HAP-1 (cell line): ENCODE measurements around the gene GNAT1.
"Not testable (repeated sequence)": the region's sequence is repeated elsewhere in the genome, so short reads cannot be mapped to it uniquely, and the experiment has no call there.

ENCODE experiments used
- DNase-seq, 2 experiments: peaks; one replicate each; pipeline ENCODE4 v3.0.0-alpha.2; 2016 to 2020; ENCODE audit warnings: low spot score in 2 of 2
- H3K27me3 ChIP-seq: fragments of 250-450 bp; sonication (Bioruptor Pico); 2 replicates; pipeline ENCODE4 v1.5.1; 2020; ENCODE audit warnings: low read depth, mild to moderate bottlenecking, moderate library complexity
- H3K36me3 ChIP-seq: fragments of 250-450 bp; sonication (Bioruptor Pico); replicated peaks from 2 replicates; pipeline ENCODE4 v1.5.1; 2020; ENCODE audit warnings: mild to moderate bottlenecking
- H3K4me1 ChIP-seq: fragments of 250-450 bp; sonication (Bioruptor Pico); 2 replicates; pipeline ENCODE4 v1.5.1; 2020; ENCODE audit warnings: mild to moderate bottlenecking
- H3K4me3 ChIP-seq: fragments of 250-450 bp; sonication (Bioruptor Pico); 2 replicates; pipeline ENCODE4 v1.5.1; 2020; ENCODE audit warnings: mild to moderate bottlenecking, moderate library complexity
- H3K9me3 ChIP-seq: fragments of 250-450 bp; sonication (Bioruptor Pico); 2 replicates; pipeline ENCODE4 v1.5.1; 2020; ENCODE audit warnings: mild to moderate bottlenecking, moderate library complexity
- in situ Hi-C: fragments of 300-500 bp; cut with MboI; formaldehyde crosslinking; loops from 3 replicates; pipeline ENCODE4 v1.14.3; 2020; ENCODE audit warnings: low sequenced_read_pairs, inconsistent platforms, mixed read lengths

Gene GNAT1

GRCh38 chr3:50218448-50218847, 27.0 kb downstream of the GNAT1 start:
- no peaks in the 10 kb centered on the region for H3K36me3 ChIP-seq
- in situ Hi-C loops: no loop called here
- no peak overlapping the region for H3K4me3 ChIP-seq
- DNase-seq: no peak
- no peaks in the 10 kb centered on the region for H3K4me1 ChIP-seq
- H3K27me3 ChIP-seq: no peaks in the 10 kb centered on the region
- H3K9me3 ChIP-seq: no peaks in the 10 kb centered on the region

- DNase-seq: no peak
- H3K36me3 ChIP-seq: no peaks in the 10 kb centered on the region
- H3K27me3 ChIP-seq: no peaks in the 10 kb centered on the region
- in situ Hi-C loops: no loop called here
- H3K9me3 ChIP-seq: no peaks in the 10 kb centered on the region
- H3K4me1 ChIP-seq: no peaks in the 10 kb centered on the region
- no peak overlapping the region for H3K4me3 ChIP-seq
Observed at GRCh38 chr3:50219285-50219684, 27.9 kb downstream of the GNAT1 start.

GRCh38 chr3:50220109-50220508, 28.7 kb downstream of the GNAT1 start:
- Histone ChIP-seq H3K36me3 (no peaks in the 10 kb centered on the region), H3K4me3 (no peak overlapping the region), H3K9me3 (no peaks in the 10 kb centered on the region), H3K4me1 (no peaks in the 10 kb centered on the region), H3K27me3 (no peaks in the 10 kb centered on the region)
- no peak for DNase-seq
- in situ Hi-C loops: no loop called here

- H3K4me1 ChIP-seq: no peaks in the 10 kb centered on the region; the same call in 1 of the 2 replicates
- in situ Hi-C loops: no loop called here
Observed at GRCh38 chr3:50221051-50221410, 29.6 kb downstream of the GNAT1 start.

GRCh38 chr3:50221411-50222168, 30.2 kb downstream of the GNAT1 start:
- H3K9me3 ChIP-seq: no peaks in the 10 kb centered on the region
- H3K27me3 ChIP-seq: no peaks in the 10 kb centered on the region
- no peak for DNase-seq
- peaks cover 3% of the 10 kb centered on the region for H3K4me1 ChIP-seq
- no peaks in the 10 kb centered on the region for H3K36me3 ChIP-seq
- no peak overlapping the region for H3K4me3 ChIP-seq
- in situ Hi-C loops: no loop called here

More at GRCh38 chr3:50221051-50221410, 29.6 kb downstream of the GNAT1 start:
- Histone ChIP-seq H3K4me3 (no peak overlapping the region), H3K27me3 (no peaks in the 10 kb centered on the region), H3K9me3 (no peaks in the 10 kb centered on the region), H3K36me3 (no peaks in the 10 kb centered on the region)
- no peak for DNase-seq

- Histone ChIP-seq H3K4me1 (peaks cover 7% of the 10 kb centered on the region), H3K4me3 (no peak overlapping the region), H3K36me3 (no peaks in the 10 kb centered on the region), H3K27me3 (no peaks in the 10 kb centered on the region), H3K9me3 (no peaks in the 10 kb centered on the region)
- DNase-seq: no peak
- in situ Hi-C loops: no loop called here
Observed at GRCh38 chr3:50222169-50222528, 30.7 kb downstream of the GNAT1 start.

- in situ Hi-C loops: no loop called here
- Histone ChIP-seq H3K9me3 (no peaks in the 10 kb centered on the region), H3K36me3 (no peaks in the 10 kb centered on the region), H3K4me3 (no peak overlapping the region), H3K27me3 (no peaks in the 10 kb centered on the region), H3K4me1 (peaks cover 10% of the 10 kb centered on the region)
- no peak for DNase-seq
Observed at GRCh38 chr3:50224639-50225038, 33.2 kb downstream of the GNAT1 start.

- H3K27me3 ChIP-seq: no peaks in the 10 kb centered on the region
- in situ Hi-C loops: no loop called here
- peaks cover 10% of the 10 kb centered on the region for H3K4me1 ChIP-seq
- no peak for DNase-seq
- H3K9me3 ChIP-seq: no peaks in the 10 kb centered on the region
- H3K4me3 ChIP-seq: peak overlapping the region; percentile 50
- H3K36me3 ChIP-seq: no peaks in the 10 kb centered on the region
Observed at GRCh38 chr3:50226888-50227389, 35.5 kb downstream of the GNAT1 start.

GRCh38 chr3:50227390-50228183, 36.2 kb downstream of the GNAT1 start:
- peak; percentile 93 to 97 for DNase-seq
- in situ Hi-C loops: no loop called here
- no peaks in the 10 kb centered on the region for H3K9me3 ChIP-seq
- H3K36me3 ChIP-seq: no peaks in the 10 kb centered on the region
- H3K4me1 ChIP-seq: peaks cover 10% of the 10 kb centered on the region
- H3K27me3 ChIP-seq: no peaks in the 10 kb centered on the region
- peak overlapping the region; percentile 50 for H3K4me3 ChIP-seq

GRCh38 chr3:50228184-50228763, 36.9 kb downstream of the GNAT1 start:
- H3K27me3 ChIP-seq, DNase-seq, H3K36me3 ChIP-seq, H3K9me3 ChIP-seq, in situ Hi-C loops: not testable (repeated sequence)
- Histone ChIP-seq H3K4me1 (peaks cover 10% of the 10 kb centered on the region), H3K4me3 (peak overlapping the region; percentile 50)

- no peaks in the 10 kb centered on the region for H3K27me3 ChIP-seq
- DNase-seq: no peak
- H3K4me1 ChIP-seq: peaks cover 10% of the 10 kb centered on the region
- H3K9me3 ChIP-seq: no peaks in the 10 kb centered on the region
- no peaks in the 10 kb centered on the region for H3K36me3 ChIP-seq
- no peak overlapping the region for H3K4me3 ChIP-seq
- in situ Hi-C loops: no loop called here
Observed at GRCh38 chr3:50229490-50229889, 38.1 kb downstream of the GNAT1 start.

GRCh38 chr3:50230104-50230793, 38.8 kb downstream of the GNAT1 start:
- H3K4me3 ChIP-seq: no peak overlapping the region
- in situ Hi-C loops: no loop called here
- H3K36me3 ChIP-seq: no peaks in the 10 kb centered on the region
- H3K27me3 ChIP-seq: no peaks in the 10 kb centered on the region
- peaks cover 11% of the 10 kb centered on the region for H3K4me1 ChIP-seq
- DNase-seq: no peak
- H3K9me3 ChIP-seq: no peaks in the 10 kb centered on the region

GRCh38 chr3:50230794-50231125, 39.4 kb downstream of the GNAT1 start:
- no peaks in the 10 kb centered on the region for H3K36me3 ChIP-seq
- H3K9me3 ChIP-seq: no peaks in the 10 kb centered on the region
- peaks cover 14% of the 10 kb centered on the region for H3K4me1 ChIP-seq
- no peak for DNase-seq
- in situ Hi-C loops: no loop called here
- H3K4me3 ChIP-seq: no peak overlapping the region
- no peaks in the 10 kb centered on the region for H3K27me3 ChIP-seq

GRCh38 chr3:50231581-50231980, 40.2 kb downstream of the GNAT1 start:
- Histone ChIP-seq H3K9me3 (no peaks in the 10 kb centered on the region), H3K27me3 (no peaks in the 10 kb centered on the region), H3K4me1 (peaks cover 11% of the 10 kb centered on the region), H3K4me3 (no peak overlapping the region), H3K36me3 (no peaks in the 10 kb centered on the region)
- in situ Hi-C loops: no loop called here
- no peak for DNase-seq
